Measurements from ENCODE around the gene TRIM44. TPM values are rescaled to one million over a fixed set of nuclear protein-coding genes. Genes with fewer than 3 reads are reported as not detected.
"Not testable (repeated sequence)": the region's sequence is repeated elsewhere in the genome, so short reads cannot be mapped to it uniquely, and the experiment has no call there.

The TRIM44 gene
- total RNA-seq, 3 donors from 2014 or later (not counting 1 experiment from before 2014, with no cell fraction given), result 47.0 to 62.6 (median 51.9) TPM

- H3K36me3 Mint-ChIP-seq, result no peaks in the 10 kb centered on the region
- H3K4me3 Mint-ChIP-seq, result no peak overlapping the region
- no peak for DNase-seq
- intact Hi-C loops (cut with micrococcal nuclease), result no loop called here
- ATAC-seq, result no peak
- H3K27ac ChIP-seq (ENCODE audit: low read length), result no peak overlapping the region
- H3K27me3 ChIP-seq (ENCODE audit: control insufficient read depth, insufficient read depth, low read length), result no peaks in the 10 kb centered on the region
- WGBS (ENCODE audit: insufficient coverage), result 78% methylated on average over 3 of the region's 3 CpGs
- H3K4me1 ChIP-seq (ENCODE audit: control insufficient read depth, insufficient read depth, low read length), result no peaks in the 10 kb centered on the region
- H3K36me3 ChIP-seq (ENCODE audit: control insufficient read depth, insufficient read depth, low read length), result no peaks in the 10 kb centered on the region
- TF ChIP-seq, protein P1, sequence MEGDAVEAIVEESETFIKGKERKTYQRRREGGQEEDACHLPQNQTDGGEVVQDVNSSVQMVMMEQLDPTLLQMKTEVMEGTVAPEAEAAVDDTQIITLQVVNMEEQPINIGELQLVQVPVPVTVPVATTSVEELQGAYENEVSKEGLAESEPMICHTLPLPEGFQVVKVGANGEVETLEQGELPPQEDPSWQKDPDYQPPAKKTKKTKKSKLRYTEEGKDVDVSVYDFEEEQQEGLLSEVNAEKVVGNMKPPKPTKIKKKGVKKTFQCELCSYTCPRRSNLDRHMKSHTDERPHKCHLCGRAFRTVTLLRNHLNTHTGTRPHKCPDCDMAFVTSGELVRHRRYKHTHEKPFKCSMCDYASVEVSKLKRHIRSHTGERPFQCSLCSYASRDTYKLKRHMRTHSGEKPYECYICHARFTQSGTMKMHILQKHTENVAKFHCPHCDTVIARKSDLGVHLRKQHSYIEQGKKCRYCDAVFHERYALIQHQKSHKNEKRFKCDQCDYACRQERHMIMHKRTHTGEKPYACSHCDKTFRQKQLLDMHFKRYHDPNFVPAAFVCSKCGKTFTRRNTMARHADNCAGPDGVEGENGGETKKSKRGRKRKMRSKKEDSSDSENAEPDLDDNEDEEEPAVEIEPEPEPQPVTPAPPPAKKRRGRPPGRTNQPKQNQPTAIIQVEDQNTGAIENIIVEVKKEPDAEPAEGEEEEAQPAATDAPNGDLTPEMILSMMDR (IDR thresholded peaks at IDR 0.05), result no peak
- H3K4me3 ChIP-seq (ENCODE audit: low read length), result no peak overlapping the region
- H3K9me3 Mint-ChIP-seq, result no peaks in the 10 kb centered on the region
- no peaks in the 10 kb centered on the region for H3K9me3 ChIP-seq (ENCODE audit: control insufficient read depth, insufficient read depth, low read length)
- H3K27me3 Mint-ChIP-seq (ENCODE audit: low read depth in 2 of 2), result peaks cover 13 to 30% of the 10 kb centered on the region in 2 donors
- H3K4me1 Mint-ChIP-seq, result no peaks in the 10 kb centered on the region
- H3K27ac Mint-ChIP-seq, result no peak overlapping the region
Observed at GRCh38 chr11:35838071-35838470, 175.5 kb downstream of the TRIM44 start.

DNA sequence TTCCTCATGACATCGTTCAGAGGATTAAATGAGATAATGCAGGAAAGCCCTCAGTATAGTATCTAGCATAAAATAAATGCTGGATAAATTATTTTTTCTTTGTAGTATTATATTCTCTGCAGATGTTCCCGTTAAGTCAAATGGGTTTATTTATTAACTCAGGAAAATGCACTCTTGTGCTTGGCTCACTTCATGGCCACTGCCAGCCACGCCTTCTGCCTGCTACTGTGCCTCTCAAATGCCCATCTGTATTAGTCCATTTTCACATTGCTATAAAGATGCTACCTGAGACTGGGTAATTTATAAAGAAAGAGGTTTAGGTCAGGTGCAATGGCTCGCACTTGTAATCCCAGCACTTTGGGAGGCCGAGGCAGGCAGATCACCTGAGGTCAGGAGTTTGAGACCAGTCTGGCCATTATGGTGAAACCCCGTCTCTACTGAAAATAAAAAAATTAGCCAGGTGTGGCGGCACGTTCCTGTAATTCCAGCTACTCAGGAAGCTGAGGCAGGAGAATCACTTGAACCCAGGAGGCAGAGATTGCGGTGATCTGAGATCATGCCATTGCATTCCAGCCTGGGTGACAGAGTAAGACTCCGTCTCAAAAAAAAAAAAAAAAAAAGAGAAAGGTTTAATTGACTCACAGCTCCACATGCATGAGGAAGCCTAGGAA lies 176.3 kb downstream of the TRIM44 start:
- intact Hi-C loops (cut with micrococcal nuclease); H3K4me1 ChIP-seq (ENCODE audit: control insufficient read depth, insufficient read depth, low read length); H3K4me1 Mint-ChIP-seq; ATAC-seq; H3K9me3 Mint-ChIP-seq; H3K36me3 Mint-ChIP-seq; H3K36me3 ChIP-seq (ENCODE audit: control insufficient read depth, insufficient read depth, low read length); H3K4me3 ChIP-seq (ENCODE audit: low read length); H3K27ac Mint-ChIP-seq; H3K9me3 ChIP-seq (ENCODE audit: control insufficient read depth, insufficient read depth, low read length); H3K27me3 ChIP-seq (ENCODE audit: control insufficient read depth, insufficient read depth, low read length); H3K27ac ChIP-seq (ENCODE audit: low read length); DNase-seq; H3K4me3 Mint-ChIP-seq: not testable (repeated sequence)
- H3K27me3 Mint-ChIP-seq (ENCODE audit: low read depth in 2 of 2), result peaks cover 13 to 37% of the 10 kb centered on the region in 2 donors
- 95% methylated on average over 8 of the region's 10 CpGs for WGBS (ENCODE audit: insufficient coverage)

- no peaks in the 10 kb centered on the region for H3K4me1 Mint-ChIP-seq
- TF ChIP-seq, protein P1 (IDR thresholded peaks at IDR 0.05), result no peak
Observed at GRCh38 chr11:35839368-35840161, 177.0 kb downstream of the TRIM44 start.

GRCh38 chr11:35841733-35842132 lies 179.2 kb downstream of the TRIM44 start:
- Mint-ChIP-seq H3K27ac (no peak overlapping the region), H3K27me3 (ENCODE audit: low read depth in 2 of 2) (peaks cover 13 to 44% of the 10 kb centered on the region in 2 donors), H3K36me3 (no peaks in the 10 kb centered on the region), H3K4me3 (no peak overlapping the region), H3K4me1 (no peaks in the 10 kb centered on the region), H3K9me3 (no peaks in the 10 kb centered on the region)
- Histone ChIP-seq H3K27me3 (ENCODE audit: control insufficient read depth, insufficient read depth, low read length) (no peaks in the 10 kb centered on the region), H3K4me3 (ENCODE audit: low read length) (no peak overlapping the region), H3K27ac (ENCODE audit: low read length) (no peak overlapping the region), H3K36me3 (ENCODE audit: control insufficient read depth, insufficient read depth, low read length) (no peaks in the 10 kb centered on the region), H3K4me1 (ENCODE audit: control insufficient read depth, insufficient read depth, low read length) (no peaks in the 10 kb centered on the region), H3K9me3 (ENCODE audit: control insufficient read depth, insufficient read depth, low read length) (no peaks in the 10 kb centered on the region)
- no peak for ATAC-seq
- TF ChIP-seq, protein P1 (IDR thresholded peaks at IDR 0.05), result no peak
- intact Hi-C loops (cut with micrococcal nuclease), result no loop called here
- 85% methylated on average over 3 of the region's 3 CpGs for WGBS (ENCODE audit: insufficient coverage)
- no peak for DNase-seq

More at GRCh38 chr11:35839368-35840161, 177.0 kb downstream of the TRIM44 start:
- no peak overlapping the region for H3K27ac Mint-ChIP-seq
- no peaks in the 10 kb centered on the region for H3K36me3 Mint-ChIP-seq
- peaks cover 16 to 42% of the 10 kb centered on the region in 2 donors for H3K27me3 Mint-ChIP-seq (ENCODE audit: low read depth in 2 of 2)
- ATAC-seq (no peak), DNase-seq (no peak)
- no peak overlapping the region for H3K27ac ChIP-seq (ENCODE audit: low read length)
- no peaks in the 10 kb centered on the region for H3K9me3 ChIP-seq (ENCODE audit: control insufficient read depth, insufficient read depth, low read length)
- H3K27me3 ChIP-seq (ENCODE audit: control insufficient read depth, insufficient read depth, low read length), result no peaks in the 10 kb centered on the region
- intact Hi-C loops (cut with micrococcal nuclease), result no loop called here
- H3K9me3 Mint-ChIP-seq, result no peaks in the 10 kb centered on the region
- H3K36me3 ChIP-seq (ENCODE audit: control insufficient read depth, insufficient read depth, low read length), result no peaks in the 10 kb centered on the region
- 96% methylated on average over 3 of the region's 4 CpGs for WGBS (ENCODE audit: insufficient coverage)
- no peak overlapping the region for H3K4me3 Mint-ChIP-seq
- H3K4me3 ChIP-seq (ENCODE audit: low read length), result no peak overlapping the region
- H3K4me1 ChIP-seq (ENCODE audit: control insufficient read depth, insufficient read depth, low read length), result no peaks in the 10 kb centered on the region
